SK-N-MC (cell line): ENCODE measurements around the gene TEDC2.

Experiments used
- DNase-seq: peaks from one replicate; pipeline ENCODE4 v3.0.0-alpha.2; 2011; ENCODE audit warnings: low read depth, low spot score
- H3K27ac ChIP-seq: fragments of 200-600 bp; sonication (generic); 2 replicates; pipeline ENCODE4 v1.5.1; 2016; ENCODE audit warnings: mixed run types
- H3K36me3 ChIP-seq: fragments of 200-600 bp; sonication (generic); 2 replicates; pipeline ENCODE4 v1.6.1; 2017; ENCODE audit warnings: antibody characterized with exemption, low read length, mixed read lengths; ENCODE audit not compliant: insufficient read depth
- H3K4me3 ChIP-seq: fragments of 200-600 bp; sonication (generic); 2 replicates; pipeline ENCODE4 v1.5.1; 2016
- H3K9ac ChIP-seq: fragments of 200-600 bp; sonication (generic); 2 replicates; pipeline ENCODE4 v1.8.0; 2017; ENCODE audit warnings: mixed run types, mixed read lengths; ENCODE audit not compliant: insufficient read length
- H3K9me3 ChIP-seq: fragments of 200-600 bp; sonication (generic); 2 replicates; pipeline ENCODE4 v1.6.1; 2017; ENCODE audit warnings: low read depth, mild to moderate bottlenecking, antibody characterized with exemption, low read length, moderate library complexity, mixed read lengths
- EZH2 ChIP-seq: fragments of 200-600 bp; sonication (generic); IDR thresholded peaks from one replicate; pipeline ENCODE4 v1.6.1; 2017; ENCODE audit warnings: antibody characterized with exemption
- FOXP2 ChIP-seq: optimal IDR thresholded peaks from 2 replicates; pipeline ENCODE3; 2011; ENCODE audit warnings: mild to moderate bottlenecking, moderate library complexity; ENCODE audit not compliant: insufficient read depth; ENCODE audit errors: extremely low read length, control extremely low read depth
- POLR2AphosphoS5 ChIP-seq: IDR thresholded peaks from 2 replicates; pipeline ENCODE4 v1.6.1; 2012; ENCODE audit warnings: mild to moderate bottlenecking, low read depth, low read length, borderline replicate concordance

Gene TEDC2

DNA sequence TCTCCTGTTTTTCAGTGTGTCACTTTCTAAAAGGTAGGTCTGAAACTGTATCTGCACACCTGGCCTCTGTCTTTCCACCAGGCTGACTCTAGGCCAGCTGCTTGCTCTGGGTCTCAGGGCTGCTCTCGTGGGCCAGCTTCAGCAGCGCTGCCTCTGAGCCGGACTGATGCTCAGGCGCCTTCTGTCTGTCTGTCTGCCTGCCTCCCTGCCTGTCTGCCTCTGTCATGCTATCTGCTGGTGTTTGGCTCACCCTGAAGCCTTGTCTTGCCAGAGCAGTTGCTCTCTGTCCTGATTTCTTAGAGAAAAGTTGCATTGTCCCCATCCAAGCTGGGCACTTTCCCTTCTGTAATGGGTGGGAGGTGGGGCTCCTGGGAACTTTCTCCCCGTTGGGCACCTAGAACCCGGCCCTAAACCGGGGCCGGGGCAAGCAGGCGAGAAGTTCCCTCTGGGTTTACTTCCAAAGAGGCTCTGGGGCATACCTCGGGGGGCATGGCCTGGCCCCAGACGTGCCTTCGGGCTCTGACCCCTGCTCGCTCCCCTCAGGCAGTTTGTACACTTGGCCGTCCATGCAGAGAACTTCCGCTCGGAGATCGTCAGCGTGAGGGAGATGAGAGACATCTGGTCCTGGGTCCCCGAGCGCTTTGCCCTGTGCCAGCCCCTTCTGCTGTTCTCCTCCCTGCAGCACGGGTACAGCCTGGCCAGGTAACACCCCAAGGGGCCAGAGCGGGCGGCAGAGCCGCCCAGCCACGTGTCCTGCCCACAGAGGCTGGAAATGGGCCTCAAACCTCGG is 38.0 kb downstream of the TEDC2 start:
- Histone ChIP-seq H3K36me3 (peaks cover 5% of the 10 kb centered on the region; the same call in 1 of the 2 replicates), H3K9ac (no peak overlapping the region), H3K9me3 (no peaks in the 10 kb centered on the region), H3K4me3 (no peak overlapping the region), H3K27ac (no peak overlapping the region)
- TF ChIP-seq FOXP2 (no peak), POLR2AphosphoS5 (no peak), EZH2 (no peak)
- DNase-seq = no peak

DNA sequence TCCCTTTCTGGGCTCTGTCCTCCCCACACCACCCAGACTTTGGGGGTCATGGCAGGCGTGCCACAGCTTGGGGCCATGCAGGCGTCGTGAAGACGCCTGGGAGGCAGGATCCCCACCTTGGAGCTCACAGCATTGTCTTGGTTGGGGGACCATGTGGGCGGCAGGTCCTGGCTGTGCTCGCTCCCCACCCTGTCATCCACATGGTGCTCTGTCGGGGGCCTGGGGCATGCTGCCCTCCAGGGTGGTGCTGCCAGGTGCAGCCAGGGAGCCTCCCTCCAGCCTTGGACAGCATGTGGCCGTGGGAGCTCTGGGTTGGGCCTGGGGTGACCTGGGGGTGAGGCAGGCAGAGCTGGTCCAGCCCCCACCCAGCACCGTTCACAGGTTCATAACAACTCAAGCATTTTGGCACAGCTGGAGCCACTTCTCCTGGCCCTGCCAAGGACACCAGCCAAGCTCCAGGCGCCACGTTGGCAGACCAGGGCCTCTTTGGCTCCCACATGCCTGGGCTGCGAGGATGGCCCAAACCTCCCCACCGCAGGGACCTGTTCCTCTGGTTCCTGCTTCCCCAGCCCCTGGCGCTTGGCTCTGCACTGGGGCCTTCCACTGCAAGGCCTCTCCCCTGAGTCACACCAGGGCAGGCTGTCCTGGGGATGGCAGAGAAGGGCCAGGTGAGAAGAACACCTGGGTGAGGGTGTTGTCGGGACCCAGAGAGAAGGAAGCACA is 38.8 kb downstream of the TEDC2 start:
- Histone ChIP-seq H3K4me3 (no peak overlapping the region), H3K36me3 (peaks cover 5% of the 10 kb centered on the region; the same call in 1 of the 2 replicates), H3K27ac (no peak overlapping the region), H3K9ac (no peak overlapping the region), H3K9me3 (no peaks in the 10 kb centered on the region)
- TF ChIP-seq FOXP2 (no peak), POLR2AphosphoS5 (no peak), EZH2 (no peak)
- DNase-seq = no peak

DNA sequence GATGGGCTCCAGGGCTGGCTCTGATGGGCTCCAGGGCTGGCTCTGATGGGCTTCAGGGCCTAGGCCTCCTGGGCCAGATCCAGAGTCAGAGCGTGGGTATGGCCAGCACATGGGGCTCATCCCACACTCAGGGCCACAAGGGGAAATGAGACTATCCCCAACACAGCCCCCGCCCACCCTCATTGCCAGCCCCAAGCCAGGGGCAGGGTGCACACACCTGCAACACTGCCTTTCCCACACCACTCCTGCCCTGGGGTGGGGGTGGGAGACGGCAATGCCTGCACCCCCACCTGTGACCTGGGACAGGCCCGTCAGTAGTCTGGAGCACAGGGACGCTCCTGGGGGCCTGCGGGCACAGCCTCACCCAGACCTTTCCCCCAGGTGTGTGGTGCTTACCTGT is 39.5 kb downstream of the TEDC2 start:
- no peak for TF ChIP-seq EZH2
- TF ChIP-seq FOXP2 = no peak
- no peak for TF ChIP-seq POLR2AphosphoS5
- H3K36me3 ChIP-seq = peaks cover 5% of the 10 kb centered on the region; the same call in 1 of the 2 replicates
- no peak for DNase-seq
- no peak overlapping the region for H3K27ac ChIP-seq
- H3K9me3 ChIP-seq = no peaks in the 10 kb centered on the region
- no peak overlapping the region for H3K4me3 ChIP-seq
- no peak overlapping the region for H3K9ac ChIP-seq

DNA sequence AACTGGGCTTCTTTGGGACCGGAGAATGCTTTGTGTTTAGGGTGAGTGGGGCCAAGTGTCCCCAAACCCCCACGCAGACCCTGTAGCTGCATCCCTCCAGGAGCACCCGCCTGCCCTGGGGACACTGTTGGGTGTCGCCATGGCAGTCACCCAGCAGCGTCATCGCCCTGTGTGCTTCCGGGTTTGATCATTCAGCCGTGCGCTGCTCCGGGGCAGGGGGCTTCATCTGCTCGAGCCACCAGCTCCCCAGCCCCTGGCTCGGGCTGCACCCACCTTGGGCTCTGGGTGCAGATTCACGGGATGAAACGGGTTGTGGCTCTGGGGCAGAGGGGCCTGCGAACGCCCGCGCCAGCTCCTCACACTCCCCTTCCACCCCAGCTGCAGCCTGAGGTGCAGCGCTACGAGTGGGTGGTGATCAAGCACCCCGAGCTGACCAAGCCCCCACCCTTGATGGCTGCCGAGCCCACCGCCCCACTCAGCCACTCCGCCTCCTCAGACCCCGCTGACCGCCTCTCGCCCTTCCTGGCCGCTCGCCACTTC is 40.1 kb downstream of the TEDC2 start:
- Histone ChIP-seq H3K27ac (no peak overlapping the region), H3K9me3 (no peaks in the 10 kb centered on the region), H3K36me3 (peaks cover 5% of the 10 kb centered on the region; the same call in 1 of the 2 replicates), H3K4me3 (no peak overlapping the region), H3K9ac (no peak overlapping the region)
- DNase-seq = no peak
- TF ChIP-seq FOXP2 (no peak), EZH2 (no peak), POLR2AphosphoS5 (no peak)

DNA sequence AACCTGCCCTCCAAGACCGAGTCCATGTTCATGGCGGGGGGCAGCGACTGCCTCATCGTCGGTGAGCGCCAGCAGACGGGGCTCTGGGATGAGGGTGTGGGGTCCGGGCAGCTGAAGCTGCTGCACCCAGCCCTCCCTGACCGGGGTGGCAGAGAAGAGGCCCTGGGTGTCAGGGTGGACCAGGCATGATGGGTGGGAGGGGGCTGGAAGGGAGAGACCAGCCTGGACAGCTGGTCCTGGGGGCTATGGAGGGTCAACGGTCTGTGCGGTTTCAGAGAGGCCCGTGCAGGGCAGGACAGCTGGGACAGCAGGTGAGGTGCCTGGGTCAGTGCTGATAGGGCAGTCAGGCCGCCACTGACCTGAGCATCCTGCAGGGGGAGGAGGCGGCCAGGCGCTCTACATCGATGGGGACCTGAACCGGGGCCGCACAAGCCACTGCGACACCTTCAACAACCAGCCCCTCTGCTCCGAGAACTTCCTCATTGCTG is 40.6 kb downstream of the TEDC2 start:
- Histone ChIP-seq H3K4me3 (no peak overlapping the region), H3K9ac (no peak overlapping the region), H3K9me3 (no peaks in the 10 kb centered on the region), H3K27ac (no peak overlapping the region), H3K36me3 (peaks cover 5% of the 10 kb centered on the region; the same call in 1 of the 2 replicates)
- TF ChIP-seq EZH2 (no peak), POLR2AphosphoS5 (no peak), FOXP2 (no peak)
- DNase-seq = no peak

DNA sequence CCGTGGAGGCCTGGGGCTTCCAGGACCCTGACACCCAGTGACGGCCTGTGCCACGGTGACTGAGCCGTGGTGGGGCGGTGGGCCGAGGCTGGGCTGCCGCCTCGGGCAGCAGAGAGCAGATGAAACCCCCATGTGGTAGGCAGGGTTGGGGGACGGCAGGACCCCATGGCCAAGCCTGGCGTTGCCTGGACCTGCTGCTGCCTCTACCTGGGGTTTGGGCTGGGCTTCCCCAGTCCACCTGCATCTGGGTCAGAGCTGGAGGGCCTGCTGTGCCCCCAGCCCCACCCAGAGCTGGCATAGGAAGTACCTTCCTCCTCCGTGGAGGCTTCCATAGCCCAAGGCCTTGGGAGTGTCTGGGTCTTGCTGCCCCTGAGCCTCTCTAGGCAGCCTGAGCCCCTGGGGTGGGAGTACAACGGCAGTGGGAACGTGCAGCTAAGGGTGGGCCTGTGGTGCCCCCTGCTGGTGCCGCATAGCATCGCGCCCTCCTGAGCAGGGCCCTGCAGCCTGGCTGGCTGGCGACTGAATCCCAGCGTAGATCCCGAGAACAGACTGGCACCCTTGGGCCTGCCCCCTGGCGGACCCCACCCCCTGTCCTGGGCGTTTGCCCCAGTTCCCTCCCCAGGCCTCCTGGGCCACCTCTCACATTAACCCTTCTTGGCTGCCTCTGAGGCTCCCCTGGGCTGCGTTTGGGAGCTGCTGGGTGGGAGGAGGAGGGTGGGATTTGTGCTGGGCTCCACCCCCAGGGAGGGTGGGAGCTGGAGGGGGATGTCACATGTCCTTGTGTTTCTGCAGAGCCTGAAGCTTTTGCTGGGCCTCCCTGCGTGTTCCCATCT is 41.2 kb downstream of the TEDC2 start:
- H3K36me3 ChIP-seq = peaks cover 5% of the 10 kb centered on the region; the same call in 1 of the 2 replicates
- no peak overlapping the region for H3K9ac ChIP-seq
- no peak for DNase-seq
- no peaks in the 10 kb centered on the region for H3K9me3 ChIP-seq
- TF ChIP-seq FOXP2 = no peak
- TF ChIP-seq POLR2AphosphoS5 = no peak
- TF ChIP-seq EZH2 = no peak
- peak overlapping the region; percentile 80 for H3K4me3 ChIP-seq
- H3K27ac ChIP-seq = no peak overlapping the region

DNA sequence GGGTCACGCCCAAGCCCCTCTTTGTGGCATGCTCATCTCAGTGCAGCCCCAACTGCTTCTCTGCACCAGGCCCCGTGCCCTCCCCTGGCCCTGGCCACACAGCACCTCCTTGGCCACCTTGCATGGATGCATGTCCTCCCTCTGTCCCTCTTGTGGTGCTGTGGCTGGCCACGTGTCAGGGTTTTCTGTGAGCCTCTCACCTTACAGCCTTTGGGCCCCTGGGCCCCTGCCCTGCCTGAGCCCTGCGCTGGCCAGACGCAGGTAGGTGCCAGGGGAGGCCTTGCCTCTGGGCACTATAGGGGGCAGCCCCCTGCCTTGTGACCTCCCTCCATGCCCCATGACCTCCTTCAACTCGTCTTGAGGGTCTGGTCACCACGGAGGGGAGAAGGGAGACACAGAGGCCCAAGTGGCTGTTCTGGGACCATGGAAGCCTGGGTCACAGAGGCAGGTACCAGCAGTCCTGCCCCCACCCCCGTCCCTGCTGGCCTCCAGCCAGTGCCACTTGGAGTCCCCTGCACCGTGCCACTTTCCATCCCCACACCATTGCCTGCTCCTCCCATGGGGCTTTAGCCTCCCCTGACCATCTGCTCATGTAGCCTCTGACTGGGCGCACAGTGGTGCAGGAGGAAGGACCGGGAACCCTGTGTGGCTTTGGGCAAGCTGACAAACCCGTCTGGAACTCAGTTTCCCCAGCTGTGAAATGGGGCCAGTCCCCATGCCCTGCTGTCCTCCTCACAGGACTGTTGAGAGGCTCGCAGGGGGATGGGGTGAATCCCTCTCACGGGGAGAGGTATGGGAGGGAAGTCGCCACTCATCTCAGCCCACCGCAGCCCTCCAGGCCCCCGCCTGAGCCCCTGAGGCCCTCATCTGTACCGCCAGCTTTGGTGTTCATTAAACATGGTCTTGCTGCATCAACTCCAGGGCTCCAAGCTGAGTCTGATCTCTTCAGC is 42.3 kb downstream of the TEDC2 start:
- Histone ChIP-seq H3K27ac (no peak overlapping the region), H3K36me3 (no peaks in the 10 kb centered on the region; the same call in 1 of the 2 replicates), H3K4me3 (peak overlapping the region; percentile 80), H3K9me3 (no peaks in the 10 kb centered on the region), H3K9ac (no peak overlapping the region)
- TF ChIP-seq POLR2AphosphoS5 = no peak
- no peak for DNase-seq
